Cardiac fibroblast (primary cell): Measurements from ENCODE around the gene BIRC2.
A peak's percentile ranks its signal among the peaks of the same experiment; 100 is the strongest.
"Not testable (repeated sequence)": the region's sequence is repeated elsewhere in the genome, so short reads cannot be mapped to it uniquely, and the experiment has no call there.

Source experiments
- DNase-seq, 2 donors: peaks; one replicate each; pipeline versions ENCODE4 v3.0.0 to v3.0.0-alpha.2; 2010; ENCODE audit warnings: low read depth in 2 of 2
- H3K4me3 ChIP-seq, 2 donors: replicated peaks in 1 of 2; 1 replicate in 1 of 2; 2 replicates in 1 of 2; pipeline ENCODE4 v1.5.1; 2011; ENCODE audit warnings: low read depth in 2 of 2, low read length in 2 of 2, mild to moderate bottlenecking in 2 of 2, moderate library complexity in 1 of 2
- CTCF ChIP-seq: IDR thresholded peaks from one replicate; pipeline ENCODE4 v1.5.1; 2011; ENCODE audit warnings: low read depth, mild to moderate bottlenecking, low read length, inconsistent platforms

Gene BIRC2

GRCh38 chr11:102367364-102367763, 20.4 kb downstream of the BIRC2 start:
- H3K4me3 ChIP-seq: no peak overlapping the region
- peak; percentile 36 to 59 for DNase-seq
- no peak for TF ChIP-seq CTCF

- DNase-seq: no peak
- no peak overlapping the region for H3K4me3 ChIP-seq
- no peak for TF ChIP-seq CTCF
Measured at GRCh38 chr11:102368472-102368871, 21.5 kb downstream of the BIRC2 start.

- not testable (repeated sequence) for H3K4me3 ChIP-seq
Measured at GRCh38 chr11:102374633-102375424, 27.8 kb downstream of the BIRC2 start.

GRCh38 chr11:102375720-102376399, 28.8 kb downstream of the BIRC2 start:
- no peak for DNase-seq
- no peak overlapping the region for H3K4me3 ChIP-seq
- no peak for TF ChIP-seq CTCF

More at GRCh38 chr11:102374633-102375424, 27.8 kb downstream of the BIRC2 start:
- DNase-seq: not testable (repeated sequence)

GRCh38 chr11:102377891-102378290, 30.9 kb downstream of the BIRC2 start:
- DNase-seq: no peak
- no peak for TF ChIP-seq CTCF
- no peak overlapping the region for H3K4me3 ChIP-seq

- no peak overlapping the region for H3K4me3 ChIP-seq
- TF ChIP-seq CTCF: no peak
- DNase-seq: no peak
Measured at GRCh38 chr11:102378818-102379217, 31.8 kb downstream of the BIRC2 start.

GRCh38 chr11:102382384-102382783, 35.4 kb downstream of the BIRC2 start:
- DNase-seq: no peak

More at GRCh38 chr11:102382384-102382783, 35.4 kb downstream of the BIRC2 start:
- H3K4me3 ChIP-seq: no peak overlapping the region
- no peak for TF ChIP-seq CTCF
